ENCODE measurements around the gene GLRX. TPM values are rescaled to one million over a fixed set of nuclear protein-coding genes. Genes with fewer than 3 reads are reported as not detected.

GLRX gene
- total and polyA plus RNA-seq, 2 of the 13 experiments (the other 11 are each of a cell fraction or from before 2014, with no cell fraction given) = 63.8 to 499 TPM

DNA sequence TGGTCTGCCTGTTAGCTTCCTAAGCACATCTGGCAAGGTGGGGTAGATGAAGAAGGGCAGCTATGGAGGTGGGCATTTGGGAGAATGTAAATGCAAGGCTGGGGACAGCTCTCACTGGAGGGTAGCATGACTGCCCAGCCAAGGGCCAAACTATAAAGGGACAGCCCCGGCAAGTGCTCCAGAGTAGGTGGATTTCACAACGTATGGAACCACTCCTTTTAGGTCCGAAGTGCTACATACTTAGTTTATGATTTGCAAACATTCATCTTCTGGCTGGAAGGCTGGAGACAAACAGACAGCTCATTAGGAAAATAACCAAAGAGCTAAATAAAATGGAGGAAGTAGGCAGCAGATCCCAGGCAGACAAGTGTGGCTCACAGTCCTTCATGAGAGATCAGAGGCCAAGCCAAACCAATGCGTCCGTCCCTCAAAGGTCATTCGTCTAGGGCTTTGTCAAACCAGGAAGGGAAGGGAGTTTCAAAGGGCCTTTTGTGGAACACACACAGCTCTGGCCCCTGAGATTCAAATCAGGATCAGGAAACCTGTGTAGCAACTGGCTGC, 42.5 kb upstream of the GLRX start (continued):
- TF ChIP-seq, protein P1, sequence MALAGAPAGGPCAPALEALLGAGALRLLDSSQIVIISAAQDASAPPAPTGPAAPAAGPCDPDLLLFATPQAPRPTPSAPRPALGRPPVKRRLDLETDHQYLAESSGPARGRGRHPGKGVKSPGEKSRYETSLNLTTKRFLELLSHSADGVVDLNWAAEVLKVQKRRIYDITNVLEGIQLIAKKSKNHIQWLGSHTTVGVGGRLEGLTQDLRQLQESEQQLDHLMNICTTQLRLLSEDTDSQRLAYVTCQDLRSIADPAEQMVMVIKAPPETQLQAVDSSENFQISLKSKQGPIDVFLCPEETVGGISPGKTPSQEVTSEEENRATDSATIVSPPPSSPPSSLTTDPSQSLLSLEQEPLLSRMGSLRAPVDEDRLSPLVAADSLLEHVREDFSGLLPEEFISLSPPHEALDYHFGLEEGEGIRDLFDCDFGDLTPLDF (CRISPR knock-in tag; IDR thresholded peaks at IDR 0.05) = no peak
- TF ChIP-seq PATZ1 (CRISPR knock-in tag; IDR thresholded peaks at IDR 0.05) (peak; percentile 45; the same call in 1 of the 2 replicates), ZBTB1 (CRISPR knock-in tag; IDR thresholded peaks at IDR 0.05; ENCODE audit: borderline replicate concordance) (no peak), KDM5A (IDR thresholded peaks at IDR 0.05; ENCODE audit: borderline replicate concordance, low read length) (no peak), RXRB (CRISPR knock-in tag; IDR thresholded peaks at IDR 0.05; ENCODE audit: borderline replicate concordance) (peak; percentile 78), ZKSCAN5 (CRISPR knock-in tag; IDR thresholded peaks at IDR 0.05) (0 out of 2 replicates have a peak, but pooled peaks have one; percentile 21), KLF16 (CRISPR knock-in tag; IDR thresholded peaks at IDR 0.05) (peak in 1 of 2 experiments; percentile 83; a peak in 2 of 4 replicates), HHEX (CRISPR knock-in tag; IDR thresholded peaks at IDR 0.05) (no peak), ZNF737 (CRISPR knock-in tag; IDR thresholded peaks at IDR 0.05; ENCODE audit: borderline replicate concordance) (no peak), KLF13 (CRISPR knock-in tag; IDR thresholded peaks at IDR 0.05) (no peak), TFE3 (CRISPR knock-in tag; IDR thresholded peaks at IDR 0.05) (peak; percentile 54; the same call in 1 of the 2 replicates), NFIB (CRISPR knock-in tag; IDR thresholded peaks at IDR 0.05; ENCODE audit: borderline replicate concordance) (no peak), HOMEZ (CRISPR knock-in tag; IDR thresholded peaks at IDR 0.05; ENCODE audit: low read depth) (peak; percentile 96), THAP9 (CRISPR knock-in tag; IDR thresholded peaks at IDR 0.05; ENCODE audit: borderline replicate concordance) (no peak), RBFOX2 (IDR thresholded peaks at IDR 0.05; ENCODE audit: low read depth, low read length) (peak; percentile 57; the same call in 1 of the 2 replicates)
- TF ChIP-seq, protein P2, sequence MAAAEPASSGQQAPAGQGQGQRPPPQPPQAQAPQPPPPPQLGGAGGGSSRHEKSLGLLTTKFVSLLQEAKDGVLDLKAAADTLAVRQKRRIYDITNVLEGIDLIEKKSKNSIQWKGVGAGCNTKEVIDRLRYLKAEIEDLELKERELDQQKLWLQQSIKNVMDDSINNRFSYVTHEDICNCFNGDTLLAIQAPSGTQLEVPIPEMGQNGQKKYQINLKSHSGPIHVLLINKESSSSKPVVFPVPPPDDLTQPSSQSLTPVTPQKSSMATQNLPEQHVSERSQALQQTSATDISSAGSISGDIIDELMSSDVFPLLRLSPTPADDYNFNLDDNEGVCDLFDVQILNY (CRISPR knock-in tag; conservative IDR thresholded peaks at IDR 0.05) = no peak
- TF ChIP-seq, protein P3, sequence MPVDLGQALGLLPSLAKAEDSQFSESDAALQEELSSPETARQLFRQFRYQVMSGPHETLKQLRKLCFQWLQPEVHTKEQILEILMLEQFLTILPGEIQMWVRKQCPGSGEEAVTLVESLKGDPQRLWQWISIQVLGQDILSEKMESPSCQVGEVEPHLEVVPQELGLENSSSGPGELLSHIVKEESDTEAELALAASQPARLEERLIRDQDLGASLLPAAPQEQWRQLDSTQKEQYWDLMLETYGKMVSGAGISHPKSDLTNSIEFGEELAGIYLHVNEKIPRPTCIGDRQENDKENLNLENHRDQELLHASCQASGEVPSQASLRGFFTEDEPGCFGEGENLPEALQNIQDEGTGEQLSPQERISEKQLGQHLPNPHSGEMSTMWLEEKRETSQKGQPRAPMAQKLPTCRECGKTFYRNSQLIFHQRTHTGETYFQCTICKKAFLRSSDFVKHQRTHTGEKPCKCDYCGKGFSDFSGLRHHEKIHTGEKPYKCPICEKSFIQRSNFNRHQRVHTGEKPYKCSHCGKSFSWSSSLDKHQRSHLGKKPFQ (CRISPR knock-in tag; IDR thresholded peaks at IDR 0.05; ENCODE audit: insufficient replicate concordance) = no peak

Measured in HepG2 (cell line).